Measurements from ENCODE around the gene LSAMP. TPM values are rescaled to one million over a fixed set of nuclear protein-coding genes. Genes with fewer than 3 reads are reported as not detected.
A peak's percentile ranks its signal among the peaks of the same experiment; 100 is the strongest.

Gene LSAMP
- total RNA-seq, 1 experiment from 2014 or later = 0.15 TPM

DNA sequence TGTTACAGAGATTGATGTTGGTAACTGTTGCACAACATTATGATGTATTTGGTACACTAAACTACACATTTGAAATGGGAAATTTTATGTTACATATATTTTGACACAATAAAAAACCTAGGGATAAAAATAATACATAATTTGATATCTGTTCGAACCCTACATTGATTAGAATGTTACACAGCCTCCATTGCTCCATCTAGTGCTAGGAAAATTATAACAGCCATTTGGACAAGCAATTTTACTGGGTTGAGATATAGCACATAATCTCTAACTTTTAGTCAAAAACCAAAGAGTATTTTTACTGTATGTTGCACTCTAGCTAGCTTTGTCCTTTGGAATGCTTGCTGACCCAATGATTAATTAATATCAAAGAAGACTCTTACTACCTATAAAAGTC, 108.1 kb downstream of the LSAMP start:
- H3K9me2 ChIP-seq (replicated peaks; ENCODE audit: low read length) = no peaks in the 10 kb centered on the region
- ChIA-PET CTCF (no interaction called here), POLR2A (ENCODE audit: unreplicated experiment) (no interaction called here)
- no peaks in the 10 kb centered on the region for H3K4me1 ChIP-seq (ENCODE audit: insufficient read depth, low read length)
- H3K27me3 ChIP-seq (ENCODE audit: low read length) = no peaks in the 10 kb centered on the region
- no peak overlapping the region for H3K4me2 ChIP-seq (ENCODE audit: low read length)
- DNase-seq = peak; percentile 5
- no peaks in the 10 kb centered on the region for H3K36me3 ChIP-seq (ENCODE audit: low read depth, low read length)
- H3K79me2 ChIP-seq (ENCODE audit: low read length) = no peaks in the 10 kb centered on the region
- H2AFZ ChIP-seq (ENCODE audit: low read length) = no peak overlapping the region
- TF ChIP-seq, protein P1, sequence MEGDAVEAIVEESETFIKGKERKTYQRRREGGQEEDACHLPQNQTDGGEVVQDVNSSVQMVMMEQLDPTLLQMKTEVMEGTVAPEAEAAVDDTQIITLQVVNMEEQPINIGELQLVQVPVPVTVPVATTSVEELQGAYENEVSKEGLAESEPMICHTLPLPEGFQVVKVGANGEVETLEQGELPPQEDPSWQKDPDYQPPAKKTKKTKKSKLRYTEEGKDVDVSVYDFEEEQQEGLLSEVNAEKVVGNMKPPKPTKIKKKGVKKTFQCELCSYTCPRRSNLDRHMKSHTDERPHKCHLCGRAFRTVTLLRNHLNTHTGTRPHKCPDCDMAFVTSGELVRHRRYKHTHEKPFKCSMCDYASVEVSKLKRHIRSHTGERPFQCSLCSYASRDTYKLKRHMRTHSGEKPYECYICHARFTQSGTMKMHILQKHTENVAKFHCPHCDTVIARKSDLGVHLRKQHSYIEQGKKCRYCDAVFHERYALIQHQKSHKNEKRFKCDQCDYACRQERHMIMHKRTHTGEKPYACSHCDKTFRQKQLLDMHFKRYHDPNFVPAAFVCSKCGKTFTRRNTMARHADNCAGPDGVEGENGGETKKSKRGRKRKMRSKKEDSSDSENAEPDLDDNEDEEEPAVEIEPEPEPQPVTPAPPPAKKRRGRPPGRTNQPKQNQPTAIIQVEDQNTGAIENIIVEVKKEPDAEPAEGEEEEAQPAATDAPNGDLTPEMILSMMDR (conservative IDR thresholded peaks at IDR 0.05; ENCODE audit: low read depth, low read length) = peak; percentile 30; the same call in 1 of the 2 replicates
- TF ChIP-seq EZH2phosphoT487 (IDR thresholded peaks at IDR 0.05; ENCODE audit: borderline replicate concordance, low read length) = no peak
- no peaks in the 10 kb centered on the region for H3K9me3 ChIP-seq (ENCODE audit: low read length)
- intact Hi-C loops (cut with micrococcal nuclease) = no loop called here
- ATAC-seq = no peak
- no peak overlapping the region for H3K9ac ChIP-seq (ENCODE audit: low read length)
- H3K4me3 ChIP-seq (ENCODE audit: low read length) = no peak overlapping the region
- H4K20me1 ChIP-seq (ENCODE audit: low read length) = no peaks in the 10 kb centered on the region
- H3K27ac ChIP-seq (ENCODE audit: low read length) = no peak overlapping the region
- no TSS peak for BruUV-seq (replicated peaks)
- H3F3A ChIP-seq (ENCODE audit: low read length, unreplicated experiment) = no peaks in the 10 kb centered on the region

GRCh38 chr3:116331380-116331779, 113.9 kb downstream of the LSAMP start:
- BruUV-seq (replicated peaks) = no TSS peak
- H3F3A ChIP-seq (ENCODE audit: low read length, unreplicated experiment) = no peaks in the 10 kb centered on the region
- no peak overlapping the region for H3K4me3 ChIP-seq (ENCODE audit: low read length)
- H2AFZ ChIP-seq (ENCODE audit: low read length) = no peak overlapping the region
- CTCF ChIA-PET = no interaction called here
- no peak overlapping the region for H3K9ac ChIP-seq (ENCODE audit: low read length)
- no peaks in the 10 kb centered on the region for H3K4me1 ChIP-seq (ENCODE audit: insufficient read depth, low read length)
- no peak overlapping the region for H3K27ac ChIP-seq (ENCODE audit: low read length)
- no peaks in the 10 kb centered on the region for H3K27me3 ChIP-seq (ENCODE audit: low read length)
- intact Hi-C loops (cut with micrococcal nuclease) = no loop called here
- H3K79me2 ChIP-seq (ENCODE audit: low read length) = no peaks in the 10 kb centered on the region
- ATAC-seq = no peak
- 0 out of 2 replicates have a peak, but pooled peaks cover 3% of the 10 kb centered on the region for H3K9me3 ChIP-seq (ENCODE audit: low read length)
- H3K9me2 ChIP-seq (replicated peaks; ENCODE audit: low read length) = no peaks in the 10 kb centered on the region
- DNase-seq = no peak
- TF ChIP-seq EZH2phosphoT487 (IDR thresholded peaks at IDR 0.05; ENCODE audit: borderline replicate concordance, low read length) (no peak), EZH2 (IDR thresholded peaks at IDR 0.05; ENCODE audit: low read length, unreplicated experiment) (no peak)
- TF ChIP-seq, protein P1 (conservative IDR thresholded peaks at IDR 0.05; ENCODE audit: low read depth, low read length) = no peak
- POLR2A ChIA-PET (ENCODE audit: unreplicated experiment) = no interaction called here
- no peaks in the 10 kb centered on the region for H4K20me1 ChIP-seq (ENCODE audit: low read length)
- H3K36me3 ChIP-seq (ENCODE audit: low read depth, low read length) = no peaks in the 10 kb centered on the region
- no peak overlapping the region for H3K4me2 ChIP-seq (ENCODE audit: low read length)

GRCh38 chr3:116322750-116323375, 122.4 kb downstream of the LSAMP start:
- Histone ChIP-seq H3K79me2 (ENCODE audit: low read length) (no peaks in the 10 kb centered on the region), H3K9ac (ENCODE audit: low read length) (no peak overlapping the region), H4K20me1 (ENCODE audit: low read length) (no peaks in the 10 kb centered on the region), H2AFZ (ENCODE audit: low read length) (no peak overlapping the region), H3K9me2 (replicated peaks; ENCODE audit: low read length) (no peaks in the 10 kb centered on the region), H3F3A (ENCODE audit: low read length, unreplicated experiment) (no peaks in the 10 kb centered on the region), H3K9me3 (ENCODE audit: low read length) (no peaks in the 10 kb centered on the region), H3K4me2 (ENCODE audit: low read length) (no peak overlapping the region), H3K27ac (ENCODE audit: low read length) (no peak overlapping the region), H3K4me1 (ENCODE audit: insufficient read depth, low read length) (no peaks in the 10 kb centered on the region), H3K27me3 (ENCODE audit: low read length) (no peaks in the 10 kb centered on the region), H3K4me3 (ENCODE audit: low read length) (no peak overlapping the region), H3K36me3 (ENCODE audit: low read depth, low read length) (no peaks in the 10 kb centered on the region)
- TF ChIP-seq EZH2phosphoT487 (IDR thresholded peaks at IDR 0.05; ENCODE audit: borderline replicate concordance, low read length) = no peak
- no peak for TF ChIP-seq EZH2 (IDR thresholded peaks at IDR 0.05; ENCODE audit: low read length, unreplicated experiment)
- TF ChIP-seq, protein P1 (conservative IDR thresholded peaks at IDR 0.05; ENCODE audit: low read depth, low read length) = no peak
- intact Hi-C loops (cut with micrococcal nuclease) = no loop called here
- BruUV-seq (replicated peaks) = no TSS peak
- DNase-seq = no peak
- ChIA-PET CTCF (no interaction called here), POLR2A (ENCODE audit: unreplicated experiment) (no interaction called here)
- ATAC-seq = no peak

All from PC-3 (cell line).